Endothelial cell of umbilical vein (primary cell): ENCODE measurements around the gene LONRF3. TPM values are rescaled to one million over a fixed set of nuclear protein-coding genes. Genes with fewer than 3 reads are reported as not detected.

Experiments
- BruUV-seq: library from RNA; stranded (reverse); fragments of 400-500 nt; replicated peaks from 2 replicates; lab custom pipeline; 2021; lab: Mats Ljungman, UMichigan
- CTCF ChIA-PET: fragments of 300-600, 350-600 bp; sonication (Branson Sonifier 250); formaldehyde crosslinking; loops from one replicate; lab custom pipeline; 2021; ENCODE audit warnings: antibody characterized with exemption, inconsistent platforms; lab: Charles Lee
- POLR2A ChIA-PET: fragments of 300-600, 350-600 bp; sonication (Branson Sonifier 250); formaldehyde crosslinking; loops from one replicate; lab custom pipeline; 2021; ENCODE audit warnings: antibody characterized with exemption, inconsistent platforms; lab: Charles Lee
- DNase-seq: peaks from one replicate; pipeline ENCODE4 v3.0.0-alpha.2; 2011; ENCODE audit warnings: low read depth, low spot score
- FAIRE-seq: peaks from 2 replicates; lab custom pipeline; 2011; peaks lifted over from hg19 to GRCh38; lab: Jason Lieb, UNC
- H2AFZ ChIP-seq: 2 replicates; pipeline ENCODE4 v1.6.0; 2012; ENCODE audit warnings: low read depth, low read length, control low read depth, inconsistent platforms
- H3K27ac ChIP-seq: 2 replicates; pipeline ENCODE4 v1.5.1; 2011; ENCODE audit warnings: low read depth, mild to moderate bottlenecking, control low read depth, low read length, moderate library complexity; ENCODE audit not compliant: insufficient read depth
- H3K27me3 ChIP-seq, 2 experiments: 2 replicates each; pipeline versions ENCODE4 v1.6.0 to v1.6.1; 2011; ENCODE audit warnings: low read length in 2 of 2, mixed read lengths in 1 of 2; ENCODE audit not compliant: control insufficient read depth in 2 of 2, insufficient read depth in 2 of 2
- H3K36me3 ChIP-seq, 2 experiments: 2 replicates in 1 of 2; 3 replicates in 1 of 2; pipeline ENCODE4 v1.5.1; 2011; ENCODE audit warnings: low read length in 2 of 2, mild to moderate bottlenecking in 1 of 2, moderate library complexity in 1 of 2; ENCODE audit not compliant: control insufficient read depth in 2 of 2, insufficient read depth in 2 of 2; ENCODE audit errors: extremely low read depth in 1 of 2
- H3K4me1 ChIP-seq: 3 replicates; pipeline ENCODE4 v1.5.1; 2011; ENCODE audit warnings: mild to moderate bottlenecking, low read length; ENCODE audit not compliant: control insufficient read depth, insufficient read depth; ENCODE audit errors: extremely low read depth
- H3K4me2 ChIP-seq: 2 replicates; pipeline ENCODE4 v1.6.1; 2011; ENCODE audit warnings: low read length, control low read depth, mixed read lengths; ENCODE audit not compliant: insufficient read depth
- H3K4me3 ChIP-seq, 3 experiments: fragments of 200-600 bp in 1 of 3; sonication (generic), shearing (Covaris generic) in 1 of 3; replicated peaks in 1 of 3; 2 replicates each; pipeline ENCODE4 v1.5.1; 2011 to 2016; ENCODE audit warnings: control low read depth in 3 of 3, low read length in 3 of 3, mild to moderate bottlenecking in 2 of 3, inconsistent platforms in 1 of 3, low read depth in 1 of 3, moderate library complexity in 1 of 3; ENCODE audit not compliant: insufficient read depth in 1 of 3
- H3K79me2 ChIP-seq: 2 replicates; pipeline ENCODE4 v1.6.0; 2012; ENCODE audit warnings: low read length, inconsistent platforms; ENCODE audit not compliant: control insufficient read depth, insufficient read depth
- H3K9ac ChIP-seq: replicated peaks from 2 replicates; pipeline ENCODE3; 2011; ENCODE audit warnings: low read length, control low read depth; ENCODE audit not compliant: insufficient read depth; ENCODE audit errors: extremely low read depth
- H3K9me1 ChIP-seq: replicated peaks from 3 replicates; pipeline ENCODE4 v1.6.0; 2011; ENCODE audit warnings: mild to moderate bottlenecking, low read length; ENCODE audit not compliant: control insufficient read depth, insufficient read depth; ENCODE audit errors: extremely low read depth
- H3K9me3 ChIP-seq: replicated peaks from 2 replicates; pipeline ENCODE4 v1.5.1; 2012; ENCODE audit warnings: low read length, inconsistent platforms; ENCODE audit not compliant: control insufficient read depth, insufficient read depth
- H4K20me1 ChIP-seq: replicated peaks from 2 replicates; pipeline ENCODE3; 2011; ENCODE audit warnings: mild to moderate bottlenecking, low read length; ENCODE audit not compliant: control insufficient read depth, insufficient read depth; ENCODE audit errors: extremely low read depth
- CTCF ChIP-seq, 2 donors: IDR thresholded peaks; 1 replicate in 1 of 2; 2 replicates in 1 of 2; pipeline ENCODE4 v1.5.1; 2011; ENCODE audit warnings: low read length in 2 of 2, mild to moderate bottlenecking in 2 of 2, moderate library complexity in 2 of 2, control low read depth in 1 of 2, inconsistent platforms in 1 of 2, low read depth in 1 of 2; ENCODE audit not compliant: insufficient read depth in 1 of 2; ENCODE audit errors: extremely low read depth in 1 of 2
- EZH2 ChIP-seq: IDR thresholded peaks from 2 replicates; pipeline ENCODE4 v1.6.1; 2012; ENCODE audit warnings: borderline replicate concordance, low read depth, mild to moderate bottlenecking, moderate library complexity, low read length, inconsistent platforms; ENCODE audit not compliant: severe bottlenecking
- dilution Hi-C: fragments of 300-500 bp; cut with MboI; formaldehyde crosslinking; loops from one replicate; pipeline ENCODE4 v1.15.0; 2019; ENCODE audit warnings: low sequenced_read_pairs; ENCODE audit not compliant: extremely low pct_ligation_motif_present
- intact Hi-C: fragments of 100-400 bp; cut with micrococcal nuclease; formaldehyde crosslinking; loops from one replicate; pipeline ENCODE4 v1.10.0; 2022
- polyA plus RNA-seq, 4 experiments: library from polyadenylated mRNA; depleted of rRNA in 3 of 4; stranded (reverse) in 3 of 4; unstranded in 1 of 4; fragments of >200 nt; gene quantifications; 2 replicates each; pipeline versions ENCODE4 v1.2.1 to v1.2.3, GENCODE V29; 2011 to 2012; ENCODE audit warnings: missing spikeins in 1 of 4
- total RNA-seq: library from RNA; stranded (reverse); gene quantifications from 2 replicates; pipeline ENCODE4 v1.2.3, GENCODE V29; 2021

Gene LONRF3
- total and polyA plus RNA-seq, 2 donors (not counting 3 experiments of a cell fraction or from before 2014, with no cell fraction given), result 4.4 to 13.3 TPM

- H3K79me2 ChIP-seq, result no peaks in the 10 kb centered on the region
- H4K20me1 ChIP-seq, result no peaks in the 10 kb centered on the region
- no peaks in the 10 kb centered on the region for H3K4me1 ChIP-seq
- H3K9ac ChIP-seq, result no peak overlapping the region
- no peaks in the 10 kb centered on the region for H3K36me3 ChIP-seq
- no peaks in the 10 kb centered on the region for H3K9me3 ChIP-seq
- intact Hi-C loops (loop anchor here (1.0 to 5.0 kb wide), 4 partner anchors 62 to 465 kb away; no protein-coding TSS in a partner anchor), dilution Hi-C loops (no loop called here)
- DNase-seq (peak; percentile 64), FAIRE-seq (peak; percentile 92)
- H3K27ac ChIP-seq, result no peak overlapping the region
- CTCF ChIA-PET, result interaction anchor here (0.6 to 4.2 kb wide), 23 partner anchors 8 to 430 kb away, joined by 3 to 41 read pairs (median 4); no protein-coding TSS in a partner anchor
- no peak overlapping the region for H3K4me3 ChIP-seq
- H3K4me2 ChIP-seq, result no peak overlapping the region
- no peaks in the 10 kb centered on the region for H3K9me1 ChIP-seq
- no peak overlapping the region for H2AFZ ChIP-seq
- BruUV-seq, result no TSS peak
- POLR2A ChIA-PET, result no interaction called here
- TF ChIP-seq EZH2 (no peak), CTCF (IDR thresholded peaks at IDR 0.05; ENCODE audit: extremely low read depth in 1 of 2, insufficient read depth in 1 of 2, low read depth in 1 of 2, low read length in 2 of 2) (peak; percentile 53 to 57)
- peaks cover 0 to 2% of the 10 kb centered on the region in 2 experiments for H3K27me3 ChIP-seq
Measured at GRCh38 chrX:119067023-119067739, 92.8 kb downstream of the LONRF3 start.

Other genes starting within 250 kb of the LONRF3 start
- 61.9 and 66.4 TPM in 2 replicates for gene IL13RA1, start 247.0 kb upstream of the LONRF3 start, total RNA-seq
- 32.8 and 40.7 TPM in 2 replicates for gene IL13RA1, start 247.0 kb upstream of the LONRF3 start, polyA plus RNA-seq
- 0.18 and 0.29 TPM in 2 replicates for gene ZCCHC12, start 150.8 kb upstream of the LONRF3 start, total RNA-seq
- gene ZCCHC12, start 150.8 kb upstream of the LONRF3 start, polyA plus RNA-seq, result 0.10 and 0.21 TPM in 2 replicates
- not detected in 2 replicates for gene CT47C1, start 98.4 kb downstream of the LONRF3 start, total RNA-seq
- gene CT47C1, start 98.4 kb downstream of the LONRF3 start, polyA plus RNA-seq, result not detected in 2 replicates
- gene KIAA1210, start 153.2 kb downstream of the LONRF3 start, total RNA-seq, result not detected in 2 replicates
- gene KIAA1210, start 153.2 kb downstream of the LONRF3 start, polyA plus RNA-seq, result not detected in 2 replicates